Hematopoietic multipotent progenitor cell treated with erythropoietin and hydrocortisone succinate and interleukin-3 and kit ligand, for 4 days (in vitro differentiated cells): ENCODE data around the gene CNTN5.
A peak's percentile ranks its signal among the peaks of the same experiment; 100 is the strongest.
"Not testable (repeated sequence)": the region's sequence is repeated elsewhere in the genome, so short reads cannot be mapped to it uniquely, and the experiment has no call there.

ENCODE experiments used
- DNase-seq: peaks from one replicate; pipeline ENCODE4 v3.0.0-alpha.2; 2015

Gene CNTN5

GRCh38 chr11:99803501-99803900, 782.8 kb downstream of the CNTN5 start:
- no peak for DNase-seq

GRCh38 chr11:99812516-99812915, 791.8 kb downstream of the CNTN5 start:
- DNase-seq, result no peak

- no peak for DNase-seq
Measured at GRCh38 chr11:99814021-99814420, 793.3 kb downstream of the CNTN5 start.

GRCh38 chr11:99814738-99815137, 794.0 kb downstream of the CNTN5 start:
- peak; percentile 1 for DNase-seq

GRCh38 chr11:99818991-99819390, 798.2 kb downstream of the CNTN5 start:
- DNase-seq, result no peak

- DNase-seq, result no peak
Measured at GRCh38 chr11:99822846-99823565, 802.3 kb downstream of the CNTN5 start.

GRCh38 chr11:99836739-99837138, 816.0 kb downstream of the CNTN5 start:
- DNase-seq, result not testable (repeated sequence)

GRCh38 chr11:99841885-99842284, 821.1 kb downstream of the CNTN5 start:
- no peak for DNase-seq

- peak; percentile 0 for DNase-seq
Measured at GRCh38 chr11:99865951-99866350, 845.2 kb downstream of the CNTN5 start.

- no peak for DNase-seq
Measured at GRCh38 chr11:99881610-99882009, 860.9 kb downstream of the CNTN5 start.

GRCh38 chr11:99884750-99885149, 864.0 kb downstream of the CNTN5 start:
- no peak for DNase-seq

- no peak for DNase-seq
Measured at GRCh38 chr11:99887481-99887880, 866.7 kb downstream of the CNTN5 start.

GRCh38 chr11:99893811-99894210, 873.1 kb downstream of the CNTN5 start:
- no peak for DNase-seq

GRCh38 chr11:99901175-99901574, 880.4 kb downstream of the CNTN5 start:
- DNase-seq, result no peak

- DNase-seq, result no peak
Measured at GRCh38 chr11:99911116-99911515, 890.4 kb downstream of the CNTN5 start.

GRCh38 chr11:99916078-99916477, 895.3 kb downstream of the CNTN5 start:
- DNase-seq, result no peak

- no peak for DNase-seq
Measured at GRCh38 chr11:99918761-99919160, 898.0 kb downstream of the CNTN5 start.

- no peak for DNase-seq
Measured at GRCh38 chr11:99920956-99921355, 900.2 kb downstream of the CNTN5 start.

- no peak for DNase-seq
Measured at GRCh38 chr11:99925968-99926367, 905.2 kb downstream of the CNTN5 start.

- DNase-seq, result no peak
Measured at GRCh38 chr11:99932684-99933083, 911.9 kb downstream of the CNTN5 start.

GRCh38 chr11:99934008-99934407, 913.3 kb downstream of the CNTN5 start:
- no peak for DNase-seq

GRCh38 chr11:99937330-99937729, 916.6 kb downstream of the CNTN5 start:
- DNase-seq, result no peak

- no peak for DNase-seq
Measured at GRCh38 chr11:99952816-99953215, 932.1 kb downstream of the CNTN5 start.

GRCh38 chr11:99960536-99960935, 939.8 kb downstream of the CNTN5 start:
- DNase-seq, result no peak

GRCh38 chr11:99968336-99968735, 947.6 kb downstream of the CNTN5 start:
- DNase-seq, result no peak
